GM10847 (cell line): ENCODE results near the gene RCAN2.

Source experiments
- POLR2A ChIP-seq: IDR thresholded peaks from 2 replicates; pipeline ENCODE4 v1.6.1; 2011; ENCODE audit not compliant: insufficient read length; ENCODE audit errors: extremely low read depth

The RCAN2 gene

GRCh38 chr6:46502486-46503119 lies 11.4 kb upstream of the RCAN2 start:
- no peak for TF ChIP-seq POLR2A

GRCh38 chr6:46501136-46502089 lies 10.2 kb upstream of the RCAN2 start:
- no peak for TF ChIP-seq POLR2A

GRCh38 chr6:46500382-46500781 lies 9.1 kb upstream of the RCAN2 start:
- TF ChIP-seq POLR2A, result no peak

DNA sequence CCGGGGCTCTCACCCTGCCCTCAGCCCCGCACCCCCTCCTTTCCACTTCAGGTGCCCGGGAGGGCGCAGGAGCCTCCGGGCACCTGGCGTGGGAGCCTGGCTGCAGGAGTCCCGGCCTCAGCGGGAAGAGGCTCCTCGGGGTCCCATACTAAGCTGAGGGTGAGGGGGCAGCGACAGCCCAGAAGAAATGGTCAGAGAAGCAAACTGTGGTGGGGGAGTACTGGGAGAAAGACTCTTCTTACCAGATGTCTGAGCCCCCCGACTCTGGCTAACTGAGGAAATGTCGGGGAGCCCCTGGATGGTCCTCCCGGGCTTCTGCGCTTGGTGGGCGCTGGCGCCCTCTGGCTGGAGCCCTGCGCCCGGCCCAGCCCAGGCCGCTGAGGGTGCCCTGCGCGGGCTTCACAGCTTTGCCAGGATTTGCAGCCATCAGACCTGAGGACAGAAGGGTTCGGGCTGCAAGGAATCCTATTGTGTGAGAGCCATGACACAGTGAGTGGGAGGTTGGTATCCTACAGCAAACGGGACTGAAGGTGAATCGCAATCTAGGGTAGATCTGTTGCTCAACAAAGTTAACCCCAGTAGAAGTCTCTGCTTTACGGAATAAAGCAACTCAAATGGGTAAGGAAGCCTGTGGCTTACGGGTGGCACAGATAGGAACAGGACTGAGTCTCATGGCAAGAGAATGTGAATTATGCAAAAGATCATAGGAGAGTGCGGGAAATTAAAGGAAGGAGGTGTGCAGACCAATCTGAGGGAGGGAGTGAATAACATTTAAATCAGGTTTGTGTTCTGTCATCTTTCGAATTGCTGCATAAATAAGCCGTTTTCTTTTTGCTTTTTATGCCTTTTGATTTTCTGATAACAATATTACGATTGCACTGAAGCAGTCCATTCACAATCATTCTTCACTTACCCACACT lies 639 bp upstream of the RCAN2 start:
- no peak for TF ChIP-seq POLR2A

- TF ChIP-seq POLR2A, result no peak
These were observed 636 bp downstream of the RCAN2 start for GRCh38 chr6:46490425-46491200.

DNA sequence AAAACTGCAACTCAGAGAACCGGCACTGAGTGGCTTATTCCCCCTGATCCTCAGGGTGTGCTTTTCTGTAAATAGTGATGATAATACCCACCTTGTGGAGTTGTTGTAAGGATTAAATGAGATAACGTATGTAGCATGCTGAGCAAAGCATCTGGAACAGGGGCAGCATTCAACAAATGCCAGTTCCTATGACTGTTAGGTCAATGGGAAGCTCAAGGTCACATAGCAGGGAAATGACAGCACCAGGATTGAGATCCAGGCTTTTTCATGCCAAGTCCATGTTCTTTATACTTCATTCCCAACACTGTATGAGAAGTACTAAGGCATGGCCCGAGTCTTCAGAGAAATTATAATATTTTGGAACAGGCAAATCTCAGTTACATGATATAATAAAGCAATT lies 5.1 kb downstream of the RCAN2 start:
- no peak for TF ChIP-seq POLR2A

- TF ChIP-seq POLR2A, result no peak
These were observed 7.0 kb downstream of the RCAN2 start for GRCh38 chr6:46484081-46484820.

DNA sequence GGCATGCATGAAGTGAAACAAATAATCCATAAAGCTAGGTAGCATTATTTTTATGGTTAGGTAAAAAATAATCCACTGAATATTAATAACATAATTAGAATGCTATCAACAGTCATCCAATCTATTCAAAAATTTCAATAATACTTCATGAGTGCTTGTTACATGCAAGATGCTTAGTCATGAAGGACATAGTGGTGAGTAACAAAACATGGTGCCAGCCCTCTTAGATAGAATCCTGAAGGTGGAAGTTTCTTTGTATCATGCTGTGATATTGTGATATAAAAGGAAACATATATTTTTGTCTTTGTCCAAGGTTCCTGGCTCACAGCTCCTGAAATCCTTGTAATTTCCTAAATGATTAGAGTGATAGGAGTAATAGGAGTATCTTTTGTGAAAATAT lies 14.9 kb downstream of the RCAN2 start:
- TF ChIP-seq POLR2A, result no peak

- TF ChIP-seq POLR2A, result no peak
These were observed 17.4 kb downstream of the RCAN2 start for GRCh38 chr6:46473881-46474280.

DNA sequence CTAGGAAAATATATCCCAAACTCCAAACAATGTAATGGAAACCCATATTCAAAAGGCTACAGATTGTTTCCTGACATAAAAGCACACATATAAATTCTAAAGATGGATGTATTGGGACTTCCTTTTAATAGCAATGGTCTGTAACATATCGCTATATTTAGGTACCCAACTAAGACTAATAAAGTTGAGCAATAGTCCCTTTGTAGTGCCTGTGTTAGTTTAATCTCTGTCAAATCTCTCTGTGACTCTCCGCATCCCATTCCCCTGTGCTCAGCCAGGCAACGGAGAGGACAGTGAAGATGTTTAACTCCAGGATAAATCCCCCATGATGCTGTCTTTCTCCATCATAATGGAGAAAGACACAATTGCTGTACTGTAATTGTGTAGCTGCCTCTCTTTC lies 19.0 kb downstream of the RCAN2 start:
- TF ChIP-seq POLR2A, result no peak

DNA sequence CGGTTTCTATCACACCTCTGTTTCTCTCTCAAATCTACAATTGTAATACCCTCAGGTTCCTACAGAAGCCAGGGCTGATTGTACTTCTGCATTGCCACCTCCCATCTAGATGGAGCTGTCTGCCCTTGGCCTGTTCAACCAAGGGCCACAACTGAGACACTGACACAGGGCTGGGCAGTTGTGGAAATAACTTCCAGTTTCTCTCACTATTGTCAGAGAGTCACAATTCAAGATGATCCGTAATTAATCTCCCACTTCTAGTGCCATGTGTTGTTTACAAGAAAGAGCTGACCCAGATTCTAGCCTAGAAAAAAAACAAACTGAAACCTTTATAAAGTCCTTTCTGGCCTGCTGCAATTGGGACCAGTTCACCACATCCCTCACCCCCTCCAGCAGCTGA lies 22.2 kb downstream of the RCAN2 start:
- no peak for TF ChIP-seq POLR2A

DNA sequence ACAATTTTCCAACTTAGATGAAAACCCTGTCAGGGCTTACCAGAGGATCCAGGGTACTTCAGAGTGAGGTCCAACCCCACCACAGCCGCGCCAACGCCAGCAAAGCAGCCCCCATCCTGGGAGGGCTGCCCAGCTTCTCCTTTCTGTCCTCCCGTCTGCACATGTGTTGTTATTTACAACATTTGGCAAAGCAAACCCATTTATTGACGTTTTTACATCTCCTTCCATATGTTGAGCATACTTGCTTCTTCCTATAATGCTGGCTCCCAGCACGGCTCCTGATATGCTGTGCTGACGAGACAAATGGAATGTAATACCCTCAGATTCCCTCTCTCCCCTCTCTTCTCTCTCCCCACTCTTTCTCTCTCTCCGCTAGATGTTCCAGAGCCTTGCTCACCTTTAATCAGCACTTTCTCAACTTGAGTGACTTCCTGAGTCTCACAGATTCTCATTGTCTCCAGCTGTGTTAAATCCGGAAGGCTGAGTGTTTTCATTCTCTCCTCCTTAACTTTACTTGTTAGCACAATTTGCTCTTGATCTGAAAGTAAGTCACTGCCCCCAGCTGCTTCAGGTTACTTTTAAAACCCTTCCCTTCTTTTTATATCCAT lies 22.7 kb downstream of the RCAN2 start:
- TF ChIP-seq POLR2A, result no peak

GRCh38 chr6:46466570-46466969 lies 24.7 kb downstream of the RCAN2 start:
- TF ChIP-seq POLR2A, result no peak
